GM23338 (cell line): ENCODE results near the gene C2orf81.

Experiments
- CREB1 ChIP-seq: fragments of 250-450 bp; sonication (Bioruptor Pico); IDR thresholded peaks from 2 replicates; pipeline ENCODE4 v1.5.0; 2020; ENCODE audit warnings: low read depth, mild to moderate bottlenecking, moderate library complexity
- CTCF ChIP-seq, 2 experiments: fragments of 200-600 bp in 1 of 2; sonication (generic) in 1 of 2; conservative IDR thresholded peaks; 2 replicates each; pipeline versions ENCODE4 v1.5.1 to v1.6.1; 2016 to 2017; ENCODE audit warnings: antibody characterized with exemption in 2 of 2, low read depth in 2 of 2, mild to moderate bottlenecking in 2 of 2, moderate library complexity in 1 of 2
- REST ChIP-seq: IDR thresholded peaks from one replicate; pipeline ENCODE4 v1.6.1; 2018; ENCODE audit warnings: antibody characterized with exemption; ENCODE audit not compliant: unreplicated experiment
- ZNF331 ChIP-seq: fragments of 250-450 bp; sonication (Bioruptor Pico); IDR thresholded peaks from 2 replicates; pipeline ENCODE4 v1.5.0; 2020; ENCODE audit warnings: low read depth, mild to moderate bottlenecking, moderate library complexity
- ZNF462 ChIP-seq: fragments of 250-450 bp; sonication (Bioruptor Pico); IDR thresholded peaks from 2 replicates; pipeline ENCODE4 v1.5.0; 2020; ENCODE audit warnings: mild to moderate bottlenecking, moderate library complexity

- TF ChIP-seq CTCF (conservative IDR thresholded peaks at IDR 0.05; ENCODE audit: low read depth in 2 of 2) (no peak), REST (no peak), CREB1 (CRISPR knock-in tag) (no peak), ZNF331 (CRISPR knock-in tag) (no peak), ZNF462 (CRISPR knock-in tag) (no peak)
These were observed 4.9 kb upstream of the C2orf81 start for GRCh38 chr2:74426181-74426758.
